Parathyroid adenoma (tissue), 2 donors: ENCODE data around the gene MCOLN2.

Source experiments
- H2AFZ ChIP-seq: fragments of 300-600 bp; sonication (generic); one replicate; pipeline ENCODE4 v1.7.0; 2017; ENCODE audit warnings: antibody characterized with exemption, mild to moderate bottlenecking
- H3K27ac ChIP-seq: fragments of 300-600 bp; sonication (generic); one replicate; pipeline ENCODE4 v1.7.0; 2017
- H3K27me3 ChIP-seq: fragments of 300-600 bp; sonication (generic); one replicate; pipeline ENCODE4 v1.7.0; 2017; ENCODE audit warnings: low read length; ENCODE audit not compliant: control insufficient read depth, insufficient read depth
- H3K36me3 ChIP-seq: fragments of 300-600 bp; sonication (generic); one replicate; pipeline ENCODE4 v1.7.0; 2017; ENCODE audit warnings: low read length; ENCODE audit not compliant: control insufficient read depth, insufficient read depth
- H3K4me1 ChIP-seq: fragments of 300-600 bp; sonication (generic); one replicate; pipeline ENCODE4 v1.7.0; 2017; ENCODE audit warnings: control low read depth
- H3K4me2 ChIP-seq: fragments of 300-600 bp; sonication (generic); one replicate; pipeline ENCODE4 v1.7.0; 2017; ENCODE audit warnings: low read length
- H3K4me3 ChIP-seq: fragments of 300-600 bp; sonication (generic); one replicate; pipeline ENCODE4 v1.7.0; 2017; ENCODE audit warnings: low read depth, low read length
- H3K79me2 ChIP-seq: fragments of 300-600 bp; sonication (generic); one replicate; pipeline ENCODE4 v1.7.0; 2017; ENCODE audit warnings: control low read depth
- H3K9ac ChIP-seq: fragments of 300-600 bp; sonication (generic); one replicate; pipeline ENCODE4 v1.7.0; 2017; ENCODE audit warnings: mild to moderate bottlenecking
- H3K9me3 ChIP-seq: fragments of 300-600 bp; sonication (generic); one replicate; pipeline ENCODE4 v1.7.0; 2017; ENCODE audit warnings: low read length; ENCODE audit not compliant: control insufficient read depth
- TF ChIP-seq, protein P1 (sequence below): fragments of 300-600 bp; sonication (generic); IDR thresholded peaks from one replicate; pipeline ENCODE4 v1.7.0; 2017; ENCODE audit warnings: antibody characterized with exemption, mild to moderate bottlenecking
- donor health status: primary hyperparathyroidism.

MCOLN2 gene

DNA sequence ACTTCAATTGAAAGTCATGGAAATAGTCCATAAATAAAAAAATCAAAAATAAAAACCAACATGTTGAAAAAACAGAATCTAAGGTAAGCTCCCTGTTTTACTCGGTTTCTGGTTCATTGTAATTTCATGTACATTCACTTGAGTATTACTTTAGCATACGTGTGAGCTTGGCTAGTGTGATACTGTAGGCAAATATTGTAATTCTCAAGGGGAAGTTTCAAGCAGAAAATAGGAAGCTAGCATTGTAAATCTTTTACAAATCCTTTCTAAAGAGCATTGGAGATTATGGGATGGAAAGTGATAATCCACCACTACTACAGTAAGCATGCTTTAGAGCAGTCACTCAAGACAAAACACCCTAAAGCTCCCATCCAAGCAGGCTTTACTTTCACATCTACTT is 100.6 kb downstream of the MCOLN2 start:
- H2AFZ ChIP-seq: no peak overlapping the region
- H3K9ac ChIP-seq: no peak overlapping the region
- H3K79me2 ChIP-seq: no peaks in the 10 kb centered on the region
- H3K27me3 ChIP-seq: peaks cover 8% of the 10 kb centered on the region
- H3K4me2 ChIP-seq: no peak overlapping the region
- no peaks in the 10 kb centered on the region for H3K36me3 ChIP-seq
- H3K27ac ChIP-seq: no peak overlapping the region
- no peaks in the 10 kb centered on the region for H3K4me1 ChIP-seq
- no peaks in the 10 kb centered on the region for H3K9me3 ChIP-seq
- TF ChIP-seq, protein P1, sequence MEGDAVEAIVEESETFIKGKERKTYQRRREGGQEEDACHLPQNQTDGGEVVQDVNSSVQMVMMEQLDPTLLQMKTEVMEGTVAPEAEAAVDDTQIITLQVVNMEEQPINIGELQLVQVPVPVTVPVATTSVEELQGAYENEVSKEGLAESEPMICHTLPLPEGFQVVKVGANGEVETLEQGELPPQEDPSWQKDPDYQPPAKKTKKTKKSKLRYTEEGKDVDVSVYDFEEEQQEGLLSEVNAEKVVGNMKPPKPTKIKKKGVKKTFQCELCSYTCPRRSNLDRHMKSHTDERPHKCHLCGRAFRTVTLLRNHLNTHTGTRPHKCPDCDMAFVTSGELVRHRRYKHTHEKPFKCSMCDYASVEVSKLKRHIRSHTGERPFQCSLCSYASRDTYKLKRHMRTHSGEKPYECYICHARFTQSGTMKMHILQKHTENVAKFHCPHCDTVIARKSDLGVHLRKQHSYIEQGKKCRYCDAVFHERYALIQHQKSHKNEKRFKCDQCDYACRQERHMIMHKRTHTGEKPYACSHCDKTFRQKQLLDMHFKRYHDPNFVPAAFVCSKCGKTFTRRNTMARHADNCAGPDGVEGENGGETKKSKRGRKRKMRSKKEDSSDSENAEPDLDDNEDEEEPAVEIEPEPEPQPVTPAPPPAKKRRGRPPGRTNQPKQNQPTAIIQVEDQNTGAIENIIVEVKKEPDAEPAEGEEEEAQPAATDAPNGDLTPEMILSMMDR: no peak
- no peak overlapping the region for H3K4me3 ChIP-seq

DNA sequence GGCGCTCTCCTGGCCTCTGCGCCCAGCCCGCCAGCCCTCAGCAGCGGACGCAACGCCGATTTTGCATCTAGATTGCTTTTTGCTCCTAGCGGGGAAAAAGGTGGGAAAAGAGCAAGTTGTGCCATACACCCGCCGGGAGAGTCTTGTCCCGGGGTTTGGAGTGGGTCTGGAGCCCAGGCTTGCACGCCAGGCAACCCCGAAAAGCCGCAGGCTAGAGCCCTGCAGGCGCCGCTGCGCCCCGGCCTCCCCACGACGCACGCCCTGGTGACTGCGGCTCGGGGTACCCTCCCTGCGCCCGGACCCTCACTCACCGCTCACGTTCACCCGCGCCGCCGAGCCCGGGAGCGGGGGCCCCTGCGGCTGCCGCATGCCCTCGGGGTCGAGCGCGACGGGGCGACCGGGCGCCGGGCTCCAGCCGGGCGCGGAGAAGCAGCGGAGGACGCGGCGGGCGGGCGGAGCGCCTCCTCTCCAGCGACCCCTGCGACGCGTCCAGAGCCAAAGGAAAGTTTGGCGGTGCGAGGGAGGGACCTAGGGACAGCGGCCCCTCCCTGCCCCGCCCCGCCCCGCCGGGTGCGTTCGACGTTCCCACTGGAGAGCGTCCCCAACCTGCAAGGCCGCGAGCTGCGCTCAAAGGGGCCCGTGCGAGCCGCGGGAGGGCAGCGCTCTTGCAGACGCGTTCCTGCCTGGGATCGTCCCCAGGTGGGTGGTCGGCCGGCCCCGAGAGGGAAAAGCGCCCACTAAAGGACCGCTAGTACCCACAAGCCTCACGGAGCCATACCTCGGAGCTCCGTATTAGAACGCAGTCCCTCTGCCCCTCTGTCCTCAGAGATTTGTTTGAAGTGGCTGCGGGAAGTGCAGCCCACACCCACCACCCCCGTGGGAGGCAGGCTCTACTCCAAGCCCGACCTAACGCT is 104.0 kb downstream of the MCOLN2 start, which contains the start of gene LPAR3:
TSS of gene LPAR3 (minus strand) at position 502 of the 914 bp plus-strand sequence. CDS start 27,086 bp downstream, outside the sequence.
- H3K9ac ChIP-seq: no peak within 1 kb of the TSS
- TF ChIP-seq, protein P1: no peak
- H3K36me3 ChIP-seq: no peaks in the 10 kb centered on the region
- H3K9me3 ChIP-seq: no peaks in the 10 kb centered on the region
- peak within 1 kb of the TSS; percentile 14 for H3K4me3 ChIP-seq
- no peak within 1 kb of the TSS for H2AFZ ChIP-seq
- no peak within 1 kb of the TSS for H3K27ac ChIP-seq
- no peaks in the 10 kb centered on the region for H3K4me1 ChIP-seq
- H3K27me3 ChIP-seq: peaks cover 8% of the 10 kb centered on the region
- H3K4me2 ChIP-seq: peak within 1 kb of the TSS; percentile 44
- no peaks in the 10 kb centered on the region for H3K79me2 ChIP-seq

DNA sequence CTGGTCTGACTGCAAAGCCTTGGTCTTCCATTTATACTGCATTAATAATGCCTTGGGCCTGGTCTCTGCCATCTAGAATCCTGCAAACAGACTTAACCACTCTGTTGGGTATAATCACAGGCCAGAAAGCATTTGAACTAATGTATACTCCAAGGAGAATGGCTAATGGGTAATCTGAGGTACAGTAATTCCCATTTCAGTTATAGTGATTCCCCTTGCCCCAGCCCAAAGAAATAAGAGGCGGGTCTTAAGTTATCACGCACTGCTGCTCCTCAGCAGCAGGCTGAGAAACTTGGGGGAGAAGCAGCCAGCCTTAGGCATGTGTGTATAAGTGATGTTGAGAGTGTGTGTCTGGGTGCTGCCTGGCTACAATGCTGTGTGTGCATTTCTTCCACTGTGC is 106.3 kb downstream of the MCOLN2 start:
- Histone ChIP-seq H2AFZ (no peak overlapping the region), H3K9me3 (no peaks in the 10 kb centered on the region), H3K27ac (no peak overlapping the region), H3K79me2 (no peaks in the 10 kb centered on the region), H3K4me3 (no peak overlapping the region), H3K4me2 (no peak overlapping the region), H3K9ac (no peak overlapping the region), H3K36me3 (no peaks in the 10 kb centered on the region), H3K4me1 (no peaks in the 10 kb centered on the region), H3K27me3 (peaks cover 8% of the 10 kb centered on the region)
- TF ChIP-seq, protein P1: no peak

GRCh38 chr1:84889437-84889836 is 107.5 kb downstream of the MCOLN2 start:
- Histone ChIP-seq H2AFZ (no peak overlapping the region), H3K79me2 (no peaks in the 10 kb centered on the region), H3K27me3 (peaks cover 8% of the 10 kb centered on the region), H3K4me3 (no peak overlapping the region), H3K27ac (no peak overlapping the region), H3K4me2 (no peak overlapping the region), H3K9me3 (no peaks in the 10 kb centered on the region), H3K4me1 (no peaks in the 10 kb centered on the region), H3K9ac (no peak overlapping the region), H3K36me3 (no peaks in the 10 kb centered on the region)
- TF ChIP-seq, protein P1: no peak
